Non-pigmented ciliary epithelial cell (primary cell): ENCODE results near the gene ARHGEF17.

Experiments used
- DNase-seq: peaks from one replicate; pipeline ENCODE4 v3.0.0-alpha.2; 2010; ENCODE audit warnings: low read depth

Gene ARHGEF17

DNA sequence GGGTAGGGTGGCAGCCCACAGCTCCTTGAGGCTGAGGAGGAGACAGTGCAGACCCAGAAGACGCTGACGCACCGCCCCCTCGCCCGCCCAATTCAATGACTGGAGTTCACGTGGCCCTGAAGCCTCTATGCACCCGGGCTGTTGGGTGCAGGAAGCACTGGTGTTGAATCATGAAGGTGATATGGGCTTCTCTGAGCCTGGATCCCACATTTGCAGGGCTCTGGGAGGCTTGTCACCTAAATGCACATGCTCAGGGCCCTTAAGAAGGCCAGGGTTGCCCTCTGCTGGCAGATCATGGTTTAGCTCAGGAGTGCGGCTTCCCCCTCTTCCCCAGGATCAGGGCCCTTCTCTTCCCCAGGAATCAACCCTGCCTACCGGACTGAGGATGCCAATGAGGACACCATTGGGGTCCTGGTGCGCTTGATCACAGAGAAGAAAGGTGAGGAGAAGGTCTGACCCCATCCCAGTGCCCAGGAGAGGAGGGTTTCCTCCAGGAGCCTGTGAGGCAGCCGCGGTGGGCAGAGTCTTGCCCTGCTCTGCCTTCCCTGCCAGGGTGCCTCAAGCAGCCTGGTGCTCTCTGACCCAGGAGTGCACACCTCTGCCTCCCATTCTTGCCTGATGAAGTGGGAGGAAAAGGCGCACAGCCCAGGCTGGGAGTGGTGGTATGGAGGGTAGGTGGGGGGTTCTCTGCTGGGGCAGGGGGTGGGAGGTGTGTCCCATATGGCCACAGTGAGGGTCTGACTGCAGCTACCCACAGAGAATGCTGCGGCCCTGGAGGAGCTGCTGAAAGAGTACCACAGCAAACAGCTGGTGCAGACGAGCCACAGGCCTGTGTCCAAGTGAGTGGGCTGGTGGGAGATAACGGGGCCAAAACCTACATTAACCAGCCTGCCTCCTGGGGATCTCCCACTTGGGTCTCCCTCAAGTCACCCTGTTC, 85.7 kb downstream of the ARHGEF17 start:
- DNase-seq, result no peak

DNA sequence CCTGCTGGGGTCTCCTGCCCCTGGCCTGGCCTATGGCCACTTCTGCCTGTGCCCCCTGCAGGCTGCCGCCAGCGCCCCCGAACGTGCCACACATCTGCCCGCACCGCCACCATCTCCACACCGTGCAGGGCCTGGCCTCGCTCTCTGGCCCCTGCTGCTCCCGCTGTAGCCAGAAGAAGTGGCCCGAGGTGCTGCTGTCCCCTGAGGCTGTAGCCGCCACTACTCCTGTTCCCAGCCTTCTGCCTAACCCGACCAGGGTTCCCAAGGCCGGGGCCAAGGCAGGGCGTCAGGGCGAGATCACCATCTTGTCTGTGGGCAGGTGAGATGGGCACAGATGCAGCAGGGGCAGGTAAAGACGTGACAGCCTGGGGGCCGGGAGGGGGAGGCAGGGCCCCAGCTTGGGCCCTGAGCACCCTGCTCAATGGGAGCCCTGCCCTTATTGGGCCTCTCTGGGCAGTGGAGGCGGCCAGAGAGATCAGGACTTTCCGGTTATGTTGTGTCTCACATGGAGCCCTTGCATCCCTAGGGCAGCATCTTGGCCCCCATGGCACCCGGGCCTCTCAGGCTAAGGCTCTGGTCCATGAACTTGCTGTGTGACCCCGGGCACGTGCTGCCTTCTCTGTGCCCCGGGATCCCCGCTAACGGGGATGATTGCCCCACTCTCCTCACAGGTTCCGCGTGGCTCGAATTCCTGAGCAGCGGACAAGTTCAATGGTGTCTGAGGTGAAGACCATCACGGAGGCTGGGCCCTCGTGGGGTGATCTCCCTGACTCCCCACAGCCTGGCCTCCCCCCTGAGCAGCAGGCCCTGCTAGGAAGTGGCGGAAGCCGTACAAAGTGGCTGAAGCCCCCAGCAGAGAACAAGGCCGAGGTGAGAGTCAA, 86.6 kb downstream of the ARHGEF17 start:
- no peak for DNase-seq

GRCh38 chr11:73395297-73396208, 87.5 kb downstream of the ARHGEF17 start:
- no peak for DNase-seq

GRCh38 chr11:73396251-73396930, 88.3 kb downstream of the ARHGEF17 start:
- no peak for DNase-seq

- DNase-seq, result no peak
Observed at GRCh38 chr11:73396985-73397384, 88.9 kb downstream of the ARHGEF17 start.

GRCh38 chr11:73397468-73398131, 89.5 kb downstream of the ARHGEF17 start:
- no peak for DNase-seq

DNA sequence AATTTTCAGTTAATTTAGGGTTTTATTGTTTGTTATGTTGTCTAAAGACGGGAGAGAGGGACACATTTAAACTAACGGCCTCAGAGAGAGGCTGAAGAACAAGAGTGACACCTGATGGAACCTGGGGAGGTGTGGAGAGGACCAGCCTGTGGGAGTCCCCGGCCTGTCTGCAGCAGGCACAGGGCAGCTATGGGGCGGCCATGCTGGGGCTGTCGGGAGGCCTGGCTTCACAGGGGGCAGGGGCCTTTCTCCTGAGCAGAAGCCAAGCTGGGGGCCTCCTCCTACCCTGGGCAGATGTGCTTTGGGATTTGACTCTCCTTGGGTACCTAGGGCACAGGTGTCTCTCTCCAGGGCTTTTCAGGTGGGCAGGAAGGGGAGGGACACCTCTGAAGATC, 90.1 kb downstream of the ARHGEF17 start:
- DNase-seq, result no peak

DNA sequence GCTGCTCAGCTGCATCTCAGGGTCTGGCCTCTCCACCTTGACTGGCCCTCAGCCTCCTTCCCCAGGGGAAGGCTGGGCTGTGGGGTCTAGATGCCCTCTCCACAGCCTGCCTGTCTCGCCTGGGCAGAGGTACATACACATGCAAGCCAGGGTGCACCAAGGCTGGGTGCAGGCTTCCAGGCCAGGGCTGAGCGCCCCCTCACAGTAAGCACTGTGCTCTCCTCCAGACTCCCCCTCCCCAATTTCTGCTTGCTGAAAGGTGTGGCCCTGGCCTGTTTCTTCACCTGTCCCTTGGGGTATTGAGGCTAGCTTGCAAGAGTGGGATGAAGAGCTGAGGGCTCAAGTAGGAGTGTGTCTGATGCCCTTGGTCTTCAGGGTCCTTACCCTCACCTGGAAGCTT, 90.6 kb downstream of the ARHGEF17 start:
- DNase-seq, result no peak

- DNase-seq, result no peak
Observed at GRCh38 chr11:73399159-73399590, 91.1 kb downstream of the ARHGEF17 start.

DNA sequence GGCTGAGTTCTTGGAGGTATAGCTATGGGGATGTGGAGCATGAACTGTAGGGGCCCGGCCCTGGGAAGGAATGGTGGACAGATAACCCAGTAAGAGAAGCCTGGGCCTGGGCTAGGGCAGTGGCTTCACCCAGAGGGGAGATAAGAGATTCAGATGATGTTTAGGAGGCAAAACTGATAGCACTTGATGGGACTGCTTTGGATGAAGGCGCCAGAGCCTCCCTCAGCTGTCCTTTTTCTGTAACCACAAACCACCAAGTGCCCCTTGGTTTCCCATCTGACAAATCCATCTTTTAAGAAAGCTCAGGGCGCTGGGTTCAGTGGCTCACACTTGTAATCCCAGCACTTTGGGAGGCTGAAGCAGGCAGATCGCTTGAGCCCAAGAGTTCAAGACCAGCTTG, 91.6 kb downstream of the ARHGEF17 start:
- DNase-seq, result no peak

DNA sequence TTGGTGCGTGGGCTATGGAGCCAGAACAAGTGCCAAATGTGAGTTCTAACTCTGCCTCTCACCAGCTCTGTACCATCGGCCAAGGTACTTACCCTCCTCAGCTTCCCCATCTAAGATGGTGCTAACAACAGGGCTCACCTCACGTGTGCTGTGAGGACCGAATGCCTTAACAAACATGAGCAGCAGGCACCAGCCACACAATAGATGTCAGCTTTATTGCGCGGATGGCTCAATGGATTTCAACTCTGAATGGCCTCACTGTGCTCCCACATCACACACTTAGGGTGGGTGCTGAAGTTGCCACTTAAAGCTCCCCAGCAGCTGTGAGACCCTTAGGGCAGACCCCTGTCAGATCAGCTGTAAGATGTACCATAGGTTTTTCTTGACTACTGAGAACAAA, 92.2 kb downstream of the ARHGEF17 start:
- no peak for DNase-seq

- no peak for DNase-seq
Observed at GRCh38 chr11:73401217-73401923, 93.3 kb downstream of the ARHGEF17 start.

DNA sequence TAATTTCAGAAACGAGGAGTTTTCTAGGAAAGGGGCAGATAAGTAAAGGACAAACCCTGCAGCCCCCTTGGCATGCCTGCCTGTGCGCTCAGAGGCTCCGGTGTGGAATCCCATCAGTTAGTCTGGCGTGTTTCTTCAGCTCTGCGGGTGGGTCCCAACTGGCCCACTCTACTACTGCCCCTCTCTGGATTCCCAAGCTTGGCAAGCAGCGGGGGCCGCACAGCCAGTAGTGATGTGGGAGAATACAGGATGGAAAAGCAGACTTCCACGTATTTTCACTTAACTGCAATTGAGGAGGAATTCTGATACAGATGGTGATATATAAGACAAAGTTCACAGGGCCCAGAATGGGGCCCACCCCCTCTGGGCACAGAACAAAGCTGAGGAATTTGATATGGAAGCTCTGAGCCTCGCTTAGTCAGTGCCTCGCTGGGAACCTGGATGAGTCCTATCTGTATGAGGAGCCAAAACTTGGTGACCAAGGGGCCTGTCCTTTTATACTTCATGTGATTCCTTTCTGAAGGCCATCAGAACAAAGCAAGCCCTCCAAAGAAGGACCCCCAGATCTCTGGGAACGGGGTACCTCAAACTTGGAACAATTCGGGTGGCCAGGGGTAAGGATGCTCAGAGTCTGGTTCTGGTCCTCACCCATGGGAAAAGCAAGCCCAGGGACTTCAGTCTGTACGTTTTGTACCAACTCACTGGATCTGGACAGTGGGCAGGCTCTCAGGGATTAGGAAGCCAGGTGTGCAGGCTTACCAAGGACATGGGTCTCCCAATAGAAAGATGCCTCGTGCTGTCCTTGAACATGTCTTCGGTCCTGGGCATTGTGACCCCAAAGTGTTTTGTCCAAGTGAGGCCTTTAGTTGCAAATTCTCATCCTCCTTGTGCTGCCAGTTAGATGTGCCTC, 94.1 kb downstream of the ARHGEF17 start:
- DNase-seq, result no peak

- DNase-seq, result no peak
Observed at GRCh38 chr11:73402834-73403185, 94.7 kb downstream of the ARHGEF17 start.

DNA sequence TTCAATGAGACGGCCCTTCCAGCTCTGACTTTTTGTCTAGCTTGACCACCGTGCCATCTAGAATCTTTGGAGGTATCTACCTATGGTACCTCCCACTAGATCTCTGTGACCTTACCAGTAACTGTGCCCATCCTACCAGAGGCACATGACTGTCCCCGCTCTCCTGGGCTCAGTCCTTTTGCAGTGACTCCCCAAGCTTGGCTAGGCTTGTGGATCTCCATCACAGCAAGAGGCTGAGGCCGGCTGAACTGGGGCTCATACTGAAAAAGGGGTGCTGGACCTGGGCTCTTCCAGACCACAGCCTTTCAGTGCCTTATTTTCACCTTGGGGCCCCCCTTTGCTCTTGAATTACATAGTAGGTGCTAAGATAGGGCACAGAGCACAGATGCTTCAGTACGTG, 95.5 kb downstream of the ARHGEF17 start:
- no peak for DNase-seq

- DNase-seq, result no peak
Observed at GRCh38 chr11:73404048-73404447, 96.0 kb downstream of the ARHGEF17 start.

GRCh38 chr11:73404506-73405145, 96.5 kb downstream of the ARHGEF17 start:
- no peak for DNase-seq

DNA sequence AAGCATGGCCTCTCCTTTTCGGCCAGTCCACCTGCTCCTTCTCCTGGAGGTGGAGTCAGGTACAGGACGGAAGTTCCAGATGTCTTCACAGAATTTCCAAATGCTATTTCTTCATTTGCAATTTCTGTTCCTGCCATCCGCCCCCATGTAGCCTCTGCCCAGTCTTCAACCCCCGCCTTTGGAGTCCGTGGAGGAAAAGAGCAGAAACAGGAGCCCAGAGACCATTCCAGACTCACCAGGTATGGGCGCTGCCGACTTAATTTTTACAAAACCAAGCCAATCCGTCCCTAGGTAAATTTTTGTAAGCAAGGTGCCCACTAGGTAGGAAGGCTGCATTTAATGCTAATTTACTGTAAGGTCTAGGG, 97.1 kb downstream of the ARHGEF17 start:
- DNase-seq, result no peak

GRCh38 chr11:73406131-73406530, 98.1 kb downstream of the ARHGEF17 start:
- no peak for DNase-seq
